ENCODE measurements around the gene ELAPOR1.
A peak's percentile ranks its signal among the peaks of the same experiment; 100 is the strongest.

- TF ChIP-seq CTCF (IDR thresholded peaks at IDR 0.05) (no peak), EP300 (IDR thresholded peaks at IDR 0.05) (no peak), POLR2A (IDR thresholded peaks at IDR 0.05) (no peak), POLR2AphosphoS5 (IDR thresholded peaks at IDR 0.05) (peak in 1 of 2 donors; percentile 38)
Observed at GRCh38 chr1:109161858-109162606, 48.1 kb downstream of the ELAPOR1 start.
